Frontal cortex (tissue), 4 donors: ENCODE data around the gene DTYMK. TPM values are rescaled to one million over a fixed set of nuclear protein-coding genes. Genes with fewer than 3 reads are reported as not detected.

ENCODE experiments used
- DNase-seq, 2 donors: peaks; one replicate each; pipeline ENCODE4 v3.0.0; 2012; ENCODE audit warnings: low spot score in 2 of 2
- FAIRE-seq: peaks from 2 replicates; lab custom pipeline; 2012; peaks lifted over from hg19 to GRCh38; lab: Jason Lieb, UNC
- total RNA-seq: library from RNA; depleted of rRNA; stranded (reverse); fragments of >200 nt; gene quantifications from one replicate; pipeline ENCODE4 v1.2.3, GENCODE V29; 2014
- donor health status: control.
- donor health status: control.
- donor health status: control.

DTYMK gene
- total RNA-seq, 1 donor from 2014 or later = 8.6 TPM

DNA sequence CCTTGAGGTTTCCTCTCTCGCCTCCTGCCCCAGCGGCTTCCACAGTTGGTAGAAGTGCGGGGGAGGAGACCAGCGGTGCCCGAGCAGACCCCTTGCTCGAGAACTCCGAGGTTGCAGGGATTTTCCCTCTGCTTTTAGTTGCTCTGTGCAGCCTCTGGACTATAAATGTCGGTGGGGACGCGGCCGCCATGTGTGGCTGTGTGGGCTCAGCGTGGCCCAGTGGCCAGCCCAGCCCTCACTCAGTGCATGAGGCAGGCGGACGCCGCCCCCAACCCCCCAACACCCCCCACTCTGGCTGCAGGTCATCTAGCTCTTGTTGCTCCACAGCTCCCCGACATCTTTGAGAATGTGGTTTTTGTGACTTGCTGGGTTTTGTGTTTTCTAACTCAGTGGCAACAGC lies 32.5 kb upstream of the DTYMK start:
- FAIRE-seq (no peak), DNase-seq (no peak)

DNA sequence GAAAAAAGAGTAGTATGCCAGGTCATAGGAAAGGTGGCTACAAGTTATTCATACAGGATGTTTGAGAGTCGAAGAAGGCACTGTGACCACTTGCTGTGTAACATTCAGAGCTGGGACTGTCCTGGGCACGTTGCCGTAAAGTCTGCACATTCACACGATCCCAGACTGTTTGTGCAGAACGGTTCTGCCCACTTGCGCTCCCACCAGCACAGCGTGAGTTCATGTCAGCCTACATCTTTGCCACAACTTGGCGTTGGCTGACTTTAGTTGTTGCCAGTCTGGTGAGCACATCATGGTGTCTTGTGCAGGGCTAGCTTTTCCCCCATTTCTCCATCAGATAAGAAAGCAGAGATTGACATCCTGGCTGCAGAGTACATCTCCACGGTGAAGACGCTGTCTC lies 22.3 kb upstream of the DTYMK start:
- DNase-seq (no peak), FAIRE-seq (no peak)

DNA sequence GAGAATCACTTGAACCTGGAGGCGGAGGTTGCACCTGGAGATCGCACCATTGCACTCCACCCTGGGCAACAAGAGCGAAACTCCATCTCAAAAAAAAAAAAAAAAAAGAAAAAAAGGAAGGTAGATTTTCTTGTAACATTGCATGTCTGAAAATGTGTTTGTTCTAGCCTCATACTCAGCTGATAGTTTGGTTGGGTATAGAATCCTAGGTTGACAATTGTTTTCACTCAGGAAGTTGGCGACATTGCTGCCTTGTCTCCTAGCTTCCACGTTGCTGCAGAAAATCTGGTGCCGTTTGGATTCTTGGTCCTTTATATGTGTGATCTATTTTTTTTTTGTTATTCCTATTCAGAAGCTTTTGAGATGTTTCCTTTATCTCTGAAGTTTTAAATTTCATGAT lies 19.9 kb upstream of the DTYMK start:
- no peak for FAIRE-seq
- DNase-seq = no peak

DNA sequence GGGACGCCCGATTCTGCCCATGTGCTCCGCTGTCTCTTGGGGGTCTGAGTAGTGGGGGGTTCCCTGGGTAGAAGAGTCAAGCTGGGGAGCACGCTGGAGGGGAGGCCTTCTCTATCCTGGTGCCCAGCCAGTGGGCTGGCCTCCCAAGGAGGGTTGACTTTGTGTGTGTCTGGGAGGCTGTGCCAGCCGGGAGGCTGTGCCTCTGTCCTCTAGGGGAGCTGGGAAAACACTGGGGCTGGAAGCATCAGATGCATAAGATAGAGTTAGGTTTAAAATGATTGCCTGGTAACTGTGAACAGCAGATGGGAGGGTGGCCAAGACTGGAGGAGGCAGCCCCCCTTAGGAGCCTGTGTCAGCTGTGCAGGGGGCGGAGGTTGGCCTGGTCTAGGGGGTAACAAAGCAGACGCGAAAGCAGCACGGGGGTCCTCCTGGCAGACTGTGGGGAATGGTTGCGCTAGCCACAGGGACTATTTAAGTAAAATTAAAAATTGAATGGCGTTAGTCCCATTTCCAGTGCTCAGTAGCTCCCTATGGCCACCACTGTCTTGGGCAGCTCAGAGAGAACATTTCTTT lies 16.5 kb upstream of the DTYMK start:
- no peak for FAIRE-seq
- no peak for DNase-seq

DNA sequence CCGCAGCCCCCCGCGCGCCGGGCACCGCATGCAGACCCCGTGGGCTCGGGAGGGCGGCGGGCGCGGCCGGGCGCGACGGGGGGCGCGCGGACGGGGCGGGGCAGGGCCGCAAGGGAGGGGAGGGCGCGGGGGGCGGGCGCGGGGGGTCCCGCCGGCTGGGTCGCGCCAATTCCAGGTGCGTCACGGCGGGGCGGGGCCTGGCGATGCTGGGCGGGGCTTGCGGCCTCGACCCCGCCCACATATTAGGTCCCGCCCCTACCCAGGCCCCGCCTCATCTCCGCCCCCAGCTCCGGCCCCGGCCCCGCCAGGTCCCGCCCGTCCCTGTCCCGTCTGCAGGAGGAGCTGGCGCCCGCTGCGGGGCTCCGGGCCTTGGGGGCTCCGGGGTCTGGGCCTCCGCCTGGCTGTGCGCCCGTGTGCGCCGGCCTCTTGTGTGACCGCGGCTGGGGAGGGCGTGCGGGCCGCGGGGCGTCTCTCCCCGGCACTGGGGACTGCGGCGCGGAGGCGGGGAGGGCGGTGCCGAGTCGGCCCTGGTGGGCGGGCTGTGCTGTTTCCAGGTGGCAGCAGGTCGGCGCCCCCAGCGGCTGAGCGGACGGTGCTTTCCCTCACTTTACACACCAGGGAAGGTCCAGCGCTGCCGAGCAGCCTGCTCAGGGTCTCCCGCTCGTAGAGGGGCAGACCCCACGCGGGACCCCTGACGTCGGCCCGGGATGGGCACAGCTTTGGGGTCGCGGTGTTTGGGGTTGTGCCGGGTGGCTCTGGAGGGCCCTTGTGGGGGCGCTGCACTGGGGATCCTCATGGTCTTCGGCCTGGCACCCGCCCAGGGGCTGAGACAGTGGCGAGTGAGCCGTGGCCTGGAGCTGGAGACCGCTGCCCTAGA lies 15.8 kb upstream of the DTYMK start:
- peak; percentile 97 to 98 for DNase-seq
- no peak for FAIRE-seq

DNA sequence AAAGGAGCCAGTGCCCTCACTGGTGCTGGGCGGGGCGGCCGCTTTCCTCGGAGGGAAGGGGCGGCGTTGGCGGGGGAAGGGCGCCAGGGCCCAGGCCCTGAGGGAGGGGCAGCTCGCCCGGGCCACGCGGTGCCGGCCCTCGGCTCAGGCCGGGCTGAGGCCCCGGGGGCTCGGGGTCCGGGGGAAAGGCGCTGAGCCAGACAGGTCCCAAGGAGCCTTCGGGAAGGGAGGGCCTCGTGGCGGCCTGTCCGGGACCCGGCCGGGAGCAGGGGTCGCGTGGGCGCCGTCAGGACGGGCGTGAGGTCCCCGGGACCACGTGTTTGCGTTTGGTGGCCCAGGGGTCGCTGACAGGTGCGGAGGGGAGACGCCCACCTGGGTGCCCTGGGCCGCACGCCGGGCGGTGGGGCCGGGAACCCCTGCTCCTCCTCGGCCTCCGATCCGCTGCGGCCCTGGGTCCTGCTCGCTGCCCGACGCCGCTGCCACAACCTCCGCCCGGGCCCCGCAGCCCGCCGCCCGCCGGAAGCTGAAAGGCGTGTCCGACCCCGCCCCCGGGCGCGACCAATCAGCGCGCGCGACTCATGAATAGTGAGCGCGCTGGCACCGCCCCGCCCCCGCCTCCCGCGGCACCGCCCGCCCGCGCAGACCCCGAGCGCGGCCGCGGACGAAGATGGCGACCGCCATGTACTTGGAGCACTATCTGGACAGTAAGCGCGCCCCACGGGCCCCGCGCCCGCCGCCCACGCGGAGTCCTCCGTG lies 15.0 kb upstream of the DTYMK start, which contains the start of gene ING5:
Gene ING5 (plus strand): TSS at position 641 of the 756 bp plus-strand sequence. CDS start 27 bp downstream, at position 668.
- peak; percentile 91 to 96 for DNase-seq
- no peak for FAIRE-seq

DNA sequence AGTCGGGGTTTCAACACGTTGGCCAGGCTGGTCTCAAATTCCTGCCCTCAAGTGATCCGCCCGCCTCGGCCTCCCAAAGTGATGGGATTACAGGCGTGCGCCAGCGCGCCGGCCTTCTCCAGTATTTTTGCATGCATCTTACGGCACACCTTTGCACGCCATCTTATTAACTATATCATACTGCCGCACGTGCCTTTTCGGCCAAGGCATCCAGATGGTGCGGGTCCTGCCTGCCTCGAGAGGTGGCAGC lies 14.5 kb upstream of the DTYMK start:
- FAIRE-seq = no peak

DNA sequence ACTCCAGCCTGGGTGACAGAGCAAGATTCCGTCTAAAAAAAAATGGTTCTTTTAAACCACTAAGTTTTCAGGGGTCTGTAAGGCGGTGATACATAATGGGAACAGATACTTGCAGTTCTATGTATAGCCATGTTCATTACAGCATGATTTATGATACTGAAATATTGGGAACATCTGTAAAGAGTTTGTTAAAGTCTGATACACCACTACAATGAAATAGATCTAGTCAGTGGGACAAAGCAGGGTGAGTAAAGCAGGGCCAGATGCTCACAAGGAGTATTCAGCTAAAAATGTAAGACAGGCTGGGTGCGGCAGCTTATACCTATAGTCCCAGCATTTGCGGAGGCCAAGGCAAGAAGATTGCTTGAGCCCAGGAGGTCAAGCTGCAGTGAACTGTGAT lies 9.0 kb upstream of the DTYMK start:
- no peak for DNase-seq

More for the DNA sequence above, 14.5 kb upstream of the DTYMK start:
- DNase-seq = no peak

DNA sequence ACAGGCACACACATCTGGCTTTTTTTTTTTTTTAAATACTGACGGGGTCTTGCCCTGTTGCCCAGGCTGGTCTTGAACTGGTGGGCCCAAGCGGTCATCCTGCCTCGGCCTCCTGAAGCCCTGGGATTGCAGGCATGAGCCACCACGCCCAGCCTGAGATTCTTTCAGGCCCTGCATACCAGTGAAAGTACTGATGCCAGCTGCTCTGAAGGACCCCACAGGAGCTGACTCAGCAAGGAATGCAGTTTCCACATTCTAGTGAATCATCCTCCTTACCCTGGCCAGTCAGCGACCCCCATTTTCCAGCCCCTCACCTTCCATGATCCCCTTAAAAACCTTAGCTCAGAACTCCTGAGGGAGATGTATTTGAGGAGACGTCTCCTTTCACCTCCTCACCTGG lies 5.8 kb upstream of the DTYMK start:
- DNase-seq (no peak), FAIRE-seq (no peak)

More for the DNA sequence above, 9.0 kb upstream of the DTYMK start:
- no peak for FAIRE-seq

DNA sequence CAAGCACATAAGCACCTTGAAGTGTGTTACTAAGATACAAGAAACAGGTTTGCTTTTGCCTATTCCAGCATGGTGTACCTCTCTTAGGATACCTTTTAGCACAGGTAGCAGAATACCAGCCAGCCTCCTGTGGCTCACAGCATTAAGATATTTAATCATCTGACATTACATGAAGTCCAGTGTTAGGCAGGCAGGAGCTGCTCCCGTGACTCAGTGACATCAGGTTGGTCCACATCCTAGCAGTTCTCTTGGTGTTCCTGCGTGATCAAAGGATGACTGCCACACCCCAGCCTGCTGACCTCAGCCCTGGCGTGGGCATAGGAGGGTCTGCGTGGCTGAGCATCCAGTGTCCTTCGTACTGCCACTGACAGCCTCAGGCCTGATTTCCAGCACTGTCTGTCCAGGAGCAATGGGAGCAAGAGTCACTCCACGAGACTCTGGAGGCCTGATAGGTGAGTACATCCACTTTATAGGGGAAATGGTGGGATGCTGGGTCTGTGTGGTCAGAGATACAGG lies 3.6 kb upstream of the DTYMK start:
- no peak for FAIRE-seq

DNA sequence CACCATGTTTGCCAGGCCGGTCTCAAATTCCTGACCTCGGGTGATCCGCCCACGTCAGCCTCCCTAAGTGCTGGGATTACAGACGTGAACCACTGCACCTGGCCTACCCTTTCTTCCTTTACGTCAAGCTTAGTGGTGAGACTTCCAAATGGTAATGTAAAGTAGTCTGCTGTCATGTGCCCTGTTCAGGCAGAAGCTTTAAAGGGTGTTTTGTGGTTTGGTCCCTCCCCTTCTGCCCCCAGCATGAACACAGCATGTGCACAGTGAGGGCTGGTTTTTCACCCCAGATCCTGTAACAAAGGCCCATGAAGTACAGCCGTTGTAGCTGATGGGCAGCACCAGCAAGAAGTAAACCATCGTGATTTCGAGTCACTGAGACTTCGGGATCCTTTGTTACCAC lies 2.7 kb upstream of the DTYMK start:
- DNase-seq = no peak
- FAIRE-seq = no peak

More for the DNA sequence above, 3.6 kb upstream of the DTYMK start:
- DNase-seq = no peak

DNA sequence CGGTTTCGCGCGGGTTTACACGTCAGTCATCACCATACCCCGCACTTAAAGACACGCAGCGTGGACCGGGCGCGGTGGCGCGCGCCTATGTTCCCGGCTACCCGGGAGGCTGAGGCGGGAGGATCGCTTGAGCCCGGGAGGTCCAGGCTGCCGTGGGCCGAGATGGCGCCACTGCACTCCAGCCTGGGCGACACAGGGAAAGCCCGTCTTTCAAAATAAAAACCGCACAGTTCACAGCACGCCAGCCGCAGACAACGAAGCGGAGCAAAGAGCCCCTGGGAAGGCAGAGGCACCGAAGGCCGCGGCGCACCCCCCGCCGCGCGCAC lies 328 bp downstream of the DTYMK start:
- no peak for FAIRE-seq
- DNase-seq = peak in 1 of 2 donors; percentile 11

DNA sequence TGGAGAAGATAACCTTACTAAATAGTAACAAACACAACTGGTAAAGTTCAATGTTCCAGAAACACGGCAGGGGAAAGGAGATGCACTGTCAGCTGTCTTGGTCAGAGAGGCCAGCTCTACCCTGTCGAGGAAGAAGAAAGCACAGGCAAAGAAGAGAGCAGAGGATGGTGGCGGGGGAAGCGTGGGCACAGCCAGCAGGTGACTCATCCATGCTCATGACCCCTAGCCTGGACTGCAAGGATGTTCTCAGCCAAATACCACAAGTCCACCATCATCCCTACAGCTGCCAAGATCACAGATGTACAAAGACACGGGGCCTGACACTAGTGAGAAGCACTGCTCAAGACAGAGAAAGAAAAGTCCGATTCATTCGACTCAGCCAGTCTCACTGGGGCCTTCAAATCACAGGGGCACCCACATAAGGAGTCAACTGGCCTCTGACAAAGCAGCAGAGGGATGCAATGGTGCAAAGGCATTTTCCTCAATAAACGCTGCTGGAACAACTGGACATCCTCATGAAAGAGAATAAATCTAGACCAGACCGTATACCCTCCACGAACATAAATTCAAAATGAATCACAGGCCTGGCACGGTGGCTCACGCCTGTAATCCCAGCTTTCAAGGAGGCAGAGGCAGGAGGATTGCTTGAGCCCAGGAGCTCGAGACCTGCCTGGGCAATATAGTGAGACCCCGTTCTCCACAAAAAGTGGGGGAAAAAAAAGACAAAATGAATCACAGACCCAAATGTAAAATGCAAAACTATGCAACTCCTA lies 5.6 kb downstream of the DTYMK start:
- FAIRE-seq = no peak

DNA sequence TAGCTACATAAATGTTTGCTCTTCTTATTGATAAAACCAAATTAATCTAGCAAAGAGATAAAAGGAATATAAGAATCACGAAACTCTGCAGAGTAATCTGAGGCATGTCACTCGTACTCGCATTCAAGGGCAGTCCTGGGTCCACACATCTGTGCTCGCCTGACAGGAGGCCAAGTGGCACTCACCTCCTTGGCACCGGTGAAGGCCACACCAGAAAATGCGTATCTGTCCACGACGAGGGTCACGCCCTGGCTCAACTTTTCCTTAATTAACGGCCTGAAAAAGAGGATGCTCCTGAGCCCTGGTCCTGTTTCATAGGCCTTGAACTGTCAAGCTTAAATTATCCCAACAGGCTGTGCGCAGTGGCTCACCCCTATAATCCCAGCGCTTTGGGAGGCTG lies 6.6 kb downstream of the DTYMK start:
- no peak for DNase-seq

More for the DNA sequence above, 5.6 kb downstream of the DTYMK start:
- no peak for DNase-seq

DNA sequence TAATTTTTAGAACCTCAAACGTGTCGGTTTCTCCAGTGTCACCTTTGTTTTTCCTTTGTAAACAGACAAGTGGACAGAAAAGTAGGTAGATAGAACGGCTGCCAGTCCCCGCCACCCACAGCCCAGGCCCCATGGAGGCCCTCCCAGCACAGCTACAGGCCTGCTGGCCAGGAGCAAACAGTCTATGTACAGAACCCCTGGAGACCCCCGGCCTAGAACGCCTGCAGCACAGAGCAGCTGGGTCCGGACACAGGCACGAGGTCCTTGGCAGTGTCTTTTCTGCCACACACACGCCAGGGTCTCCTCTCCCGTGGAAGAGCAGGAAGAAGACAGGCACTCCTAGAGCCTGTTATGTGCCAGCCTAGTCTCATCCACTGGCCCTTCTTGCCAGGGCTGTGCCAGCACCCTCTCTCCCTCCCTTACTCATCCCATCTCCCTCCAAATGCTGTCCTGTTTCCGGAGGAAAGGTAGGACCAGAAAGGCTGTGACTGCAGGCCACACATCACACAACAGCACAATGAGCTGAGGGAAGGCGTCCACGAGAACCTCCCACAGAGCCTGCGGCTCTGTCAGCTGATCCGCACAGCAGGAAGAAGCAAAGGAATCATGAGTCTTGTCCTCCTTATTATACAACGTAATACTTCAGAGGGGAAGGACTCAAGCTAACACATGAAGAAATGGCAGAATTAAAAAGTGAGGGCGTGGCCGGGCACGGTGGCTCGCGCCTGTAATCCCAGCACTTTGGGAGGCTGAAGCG lies 7.7 kb downstream of the DTYMK start:
- no peak for FAIRE-seq
- DNase-seq = no peak

More for the DNA sequence above, 6.6 kb downstream of the DTYMK start:
- FAIRE-seq = no peak

DNA sequence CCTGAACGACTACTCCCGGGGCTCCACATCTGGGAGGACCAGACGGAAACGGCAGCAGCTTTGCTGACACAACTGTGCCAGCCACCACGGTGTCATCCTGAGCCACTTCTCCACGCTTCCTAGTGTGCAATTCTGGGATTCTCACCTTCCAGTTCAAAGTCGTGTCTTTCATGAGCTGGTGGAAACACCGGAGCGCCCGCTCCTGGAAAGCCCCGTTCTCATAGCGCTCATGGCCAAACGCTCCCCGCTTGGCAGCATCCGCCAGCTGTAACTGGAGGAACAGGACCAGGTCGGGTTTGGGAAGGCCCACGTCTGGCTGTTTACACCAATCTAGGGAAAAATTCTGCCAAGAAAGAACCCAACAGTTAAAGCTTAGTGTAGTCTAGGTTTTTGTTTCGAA lies 8.3 kb downstream of the DTYMK start:
- no peak for FAIRE-seq

DNA sequence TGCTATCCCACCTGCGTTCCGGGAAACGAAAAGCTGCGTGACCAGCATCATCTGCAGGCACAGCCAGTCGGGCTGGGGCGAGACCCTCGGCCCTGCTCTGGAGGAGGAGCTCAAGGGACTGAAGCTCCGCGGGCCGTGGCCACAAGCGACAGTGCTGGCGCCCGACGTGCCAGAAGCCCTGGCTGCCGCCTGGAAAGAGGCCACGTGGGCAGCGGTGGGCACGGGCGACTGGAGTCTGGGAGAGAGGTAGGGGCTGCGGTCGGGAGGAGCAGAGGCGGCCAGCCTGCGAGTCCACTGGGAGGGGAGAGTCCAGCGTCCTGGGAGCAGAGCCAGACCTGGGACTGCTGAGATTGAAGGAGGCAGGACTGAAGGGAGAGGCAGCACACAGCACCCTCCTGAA lies 9.2 kb downstream of the DTYMK start:
- no peak for DNase-seq
- FAIRE-seq = no peak

More for the DNA sequence above, 8.3 kb downstream of the DTYMK start:
- no peak for DNase-seq

DNA sequence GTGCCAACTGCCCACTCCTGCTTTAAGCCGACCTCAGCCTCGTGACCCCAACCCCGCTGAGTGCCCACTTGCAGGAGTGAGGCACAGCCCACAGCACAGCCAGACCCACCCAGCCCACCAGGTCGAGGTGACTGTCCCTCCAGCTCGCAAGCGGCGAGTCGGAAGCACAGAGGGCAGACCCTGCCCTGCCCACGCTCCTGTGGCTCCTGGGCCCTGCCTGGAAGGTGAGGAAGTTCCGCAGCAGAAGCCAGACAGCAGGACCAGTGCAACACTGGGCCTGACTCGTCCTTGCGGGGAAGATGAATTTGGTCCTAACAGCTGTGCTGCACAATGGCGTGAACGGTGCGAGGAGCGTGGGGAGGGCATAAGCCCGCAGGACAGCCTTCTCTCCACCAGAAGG lies 9.9 kb downstream of the DTYMK start:
- no peak for DNase-seq
- FAIRE-seq = no peak

DNA sequence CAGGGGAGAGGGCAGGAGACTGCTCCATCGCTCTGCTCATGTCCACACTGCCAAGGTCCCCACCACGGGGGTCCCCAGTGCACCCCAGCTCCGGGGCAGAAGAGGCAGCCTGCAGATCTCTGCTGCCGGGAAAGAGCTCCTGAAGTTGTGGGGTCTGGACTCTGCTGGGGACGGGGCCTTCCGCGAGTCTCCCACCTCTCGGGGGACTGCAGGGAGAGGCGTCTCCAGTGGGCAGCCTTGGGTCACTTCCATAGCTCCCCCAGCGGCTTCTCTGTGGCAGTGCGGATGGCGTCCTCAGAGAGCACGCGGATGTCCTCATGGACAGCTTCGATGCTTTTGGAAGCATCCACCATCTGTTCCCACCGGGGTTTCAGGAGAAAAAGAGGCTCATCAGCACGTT lies 10.7 kb downstream of the DTYMK start:
- no peak for FAIRE-seq
- DNase-seq = no peak
